HUES6 (cell line): ENCODE measurements around the gene ITPR2.

Experiments used
- H3K27ac ChIP-seq: 2 replicates; pipeline ENCODE4 v1.7.0; 2013; ENCODE audit warnings: low read depth, mild to moderate bottlenecking, low read length, inconsistent platforms
- H3K27me3 ChIP-seq: 2 replicates; pipeline ENCODE4 v1.6.1; 2013; ENCODE audit warnings: low read length; ENCODE audit not compliant: control insufficient read depth, insufficient read depth
- H3K36me3 ChIP-seq: 2 replicates; pipeline ENCODE4 v1.6.1; 2013; ENCODE audit warnings: low read length; ENCODE audit not compliant: control insufficient read depth, insufficient read depth
- H3K4me1 ChIP-seq: 2 replicates; pipeline ENCODE4 v1.6.1; 2013; ENCODE audit warnings: low read length; ENCODE audit not compliant: control insufficient read depth, insufficient read depth
- H3K4me3 ChIP-seq: 2 replicates; pipeline ENCODE4 v1.5.1; 2013; ENCODE audit warnings: low read depth, low read length
- H3K9ac ChIP-seq: one replicate; pipeline ENCODE4 v1.6.1; 2013; ENCODE audit warnings: mild to moderate bottlenecking, low read length
- H3K9me3 ChIP-seq: 2 replicates; pipeline ENCODE4 v1.6.1; 2013; ENCODE audit warnings: low read depth, low read length; ENCODE audit not compliant: control insufficient read depth, insufficient read depth

ITPR2 gene

GRCh38 chr12:26726956-26727355 is 106.0 kb downstream of the ITPR2 start:
- no peak overlapping the region for H3K9ac ChIP-seq
- no peak overlapping the region for H3K4me3 ChIP-seq
- no peaks in the 10 kb centered on the region for H3K4me1 ChIP-seq
- no peaks in the 10 kb centered on the region for H3K36me3 ChIP-seq
- H3K9me3 ChIP-seq = no peaks in the 10 kb centered on the region
- H3K27me3 ChIP-seq = no peaks in the 10 kb centered on the region
- no peak overlapping the region for H3K27ac ChIP-seq

DNA sequence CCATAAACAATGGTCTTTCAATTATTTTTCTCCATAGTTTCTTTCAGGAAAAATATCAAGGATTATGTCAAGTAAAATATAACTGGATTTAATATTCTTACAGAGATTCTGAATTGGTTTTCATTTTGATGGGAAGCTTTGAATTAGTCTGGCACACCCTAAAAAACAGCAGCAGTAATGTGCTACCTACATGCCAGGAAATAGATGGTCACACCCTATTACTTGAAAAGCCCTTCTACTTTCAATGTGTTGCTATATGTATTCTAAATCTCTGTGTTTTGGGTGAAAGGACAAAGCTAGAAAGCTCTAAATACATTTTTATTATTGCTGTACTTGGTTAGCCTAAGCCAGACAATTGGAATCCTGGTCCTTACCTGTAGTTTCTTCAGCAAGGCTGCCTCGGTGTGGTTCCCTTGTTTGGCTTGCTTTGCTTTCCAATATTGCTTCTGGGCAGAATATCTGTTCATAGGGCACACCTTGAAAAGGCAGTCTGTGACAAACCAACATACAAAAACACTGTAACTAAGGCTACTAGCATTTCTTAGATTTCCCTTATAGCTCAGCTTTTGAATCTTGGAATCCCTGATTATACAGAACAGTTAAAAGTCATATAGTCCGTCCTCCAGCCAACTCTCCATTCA is 107.6 kb downstream of the ITPR2 start:
- Histone ChIP-seq H3K36me3 (no peaks in the 10 kb centered on the region), H3K4me1 (no peaks in the 10 kb centered on the region), H3K27ac (no peak overlapping the region), H3K4me3 (no peak overlapping the region), H3K9me3 (no peaks in the 10 kb centered on the region), H3K27me3 (no peaks in the 10 kb centered on the region), H3K9ac (no peak overlapping the region)

- Histone ChIP-seq H3K4me1 (no peaks in the 10 kb centered on the region), H3K4me3 (no peak overlapping the region), H3K36me3 (no peaks in the 10 kb centered on the region), H3K27me3 (no peaks in the 10 kb centered on the region), H3K9ac (no peak overlapping the region), H3K27ac (no peak overlapping the region), H3K9me3 (no peaks in the 10 kb centered on the region)
These were observed 108.7 kb downstream of the ITPR2 start for GRCh38 chr12:26724309-26724702.

GRCh38 chr12:26723379-26724308 is 109.3 kb downstream of the ITPR2 start:
- Histone ChIP-seq H3K4me3 (no peak overlapping the region), H3K27me3 (no peaks in the 10 kb centered on the region), H3K36me3 (no peaks in the 10 kb centered on the region), H3K27ac (no peak overlapping the region), H3K9ac (no peak overlapping the region), H3K9me3 (no peaks in the 10 kb centered on the region), H3K4me1 (no peaks in the 10 kb centered on the region)

DNA sequence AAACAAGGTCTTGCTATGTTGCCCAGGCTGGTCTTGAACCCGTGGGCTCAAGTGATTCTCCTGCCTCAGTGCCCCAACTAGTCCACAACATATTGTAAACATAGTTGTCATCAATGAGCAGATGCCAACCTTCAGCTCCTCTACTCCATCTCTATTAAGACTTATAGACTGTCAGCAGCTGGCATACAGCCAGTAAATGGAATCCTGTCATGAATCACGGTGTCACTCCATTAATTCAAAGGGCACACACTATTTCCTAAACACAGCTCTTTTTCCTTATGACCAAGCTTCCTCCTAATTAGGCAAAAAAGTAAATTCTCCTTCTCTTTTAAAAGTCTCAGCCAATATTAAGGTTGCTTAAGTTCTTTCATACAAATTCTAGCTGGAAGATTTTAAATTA is 111.2 kb downstream of the ITPR2 start:
- Histone ChIP-seq H3K27ac (no peak overlapping the region), H3K4me3 (no peak overlapping the region)

GRCh38 chr12:26719852-26720251 is 113.1 kb downstream of the ITPR2 start:
- Histone ChIP-seq H3K4me1 (no peaks in the 10 kb centered on the region), H3K9ac (no peak overlapping the region), H3K36me3 (no peaks in the 10 kb centered on the region), H3K27ac (no peak overlapping the region), H3K27me3 (no peaks in the 10 kb centered on the region), H3K4me3 (no peak overlapping the region), H3K9me3 (no peaks in the 10 kb centered on the region)

More for the DNA sequence above, 111.2 kb downstream of the ITPR2 start:
- Histone ChIP-seq H3K27me3 (no peaks in the 10 kb centered on the region), H3K36me3 (no peaks in the 10 kb centered on the region), H3K4me1 (no peaks in the 10 kb centered on the region), H3K9me3 (no peaks in the 10 kb centered on the region), H3K9ac (no peak overlapping the region)

DNA sequence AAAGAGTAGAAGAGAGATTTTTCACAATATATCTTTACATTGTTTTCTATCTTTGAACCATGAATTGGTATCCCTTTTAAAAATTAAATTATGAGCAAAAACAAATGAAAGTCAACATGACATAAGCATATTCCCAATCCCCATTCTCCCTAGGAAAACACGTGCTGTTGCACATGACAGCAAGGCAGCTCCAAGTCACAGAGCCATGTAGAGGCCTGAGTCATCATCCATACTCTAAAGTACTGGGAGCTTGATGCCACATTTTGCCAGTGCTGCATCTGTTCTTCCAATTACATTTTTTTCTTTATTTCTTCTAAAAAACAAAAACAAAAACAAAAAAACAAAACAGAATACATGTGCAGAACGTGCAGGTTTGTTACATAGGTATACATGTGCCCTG is 115.2 kb downstream of the ITPR2 start:
- H3K4me3 ChIP-seq = no peak overlapping the region
- no peak overlapping the region for H3K27ac ChIP-seq
- no peaks in the 10 kb centered on the region for H3K27me3 ChIP-seq
- H3K9ac ChIP-seq = no peak overlapping the region
- H3K9me3 ChIP-seq = no peaks in the 10 kb centered on the region
- no peaks in the 10 kb centered on the region for H3K36me3 ChIP-seq
- H3K4me1 ChIP-seq = peaks cover 7% of the 10 kb centered on the region

- no peak overlapping the region for H3K4me3 ChIP-seq
- no peaks in the 10 kb centered on the region for H3K27me3 ChIP-seq
- no peaks in the 10 kb centered on the region for H3K9me3 ChIP-seq
- H3K36me3 ChIP-seq = no peaks in the 10 kb centered on the region
- peaks cover 30% of the 10 kb centered on the region for H3K4me1 ChIP-seq
- H3K27ac ChIP-seq = no peak overlapping the region
- no peak overlapping the region for H3K9ac ChIP-seq
These were observed 117.8 kb downstream of the ITPR2 start for GRCh38 chr12:26715232-26715631.

DNA sequence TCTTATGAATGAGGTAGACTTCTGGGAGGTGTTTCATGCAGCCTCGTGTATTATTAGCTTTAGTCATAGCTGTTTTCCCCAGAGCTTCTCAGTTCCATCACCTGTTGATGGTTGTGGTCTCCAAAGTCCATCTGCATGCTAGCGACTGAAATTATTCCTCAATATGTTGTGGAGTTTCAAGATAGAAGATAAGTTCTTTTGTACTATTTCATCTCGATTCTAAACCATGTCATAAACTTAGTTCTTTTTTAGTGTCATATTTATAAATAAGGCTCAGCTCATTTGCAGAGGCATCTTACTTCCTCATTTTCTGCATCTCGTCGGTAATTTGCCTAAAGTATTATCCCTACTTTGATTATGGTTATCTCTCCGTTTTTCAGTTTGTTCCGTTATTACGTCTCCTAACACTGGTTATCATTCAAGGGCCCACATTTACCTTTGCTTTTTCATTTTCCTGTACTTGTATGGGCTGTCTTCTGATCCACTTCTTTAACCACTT is 119.1 kb downstream of the ITPR2 start:
- Histone ChIP-seq H3K27ac (no peak overlapping the region), H3K9me3 (no peaks in the 10 kb centered on the region), H3K9ac (no peak overlapping the region), H3K4me3 (no peak overlapping the region), H3K27me3 (no peaks in the 10 kb centered on the region), H3K4me1 (peaks cover 30% of the 10 kb centered on the region), H3K36me3 (no peaks in the 10 kb centered on the region)

GRCh38 chr12:26712892-26713291 is 120.1 kb downstream of the ITPR2 start:
- no peak overlapping the region for H3K4me3 ChIP-seq
- H3K36me3 ChIP-seq = no peaks in the 10 kb centered on the region
- H3K27ac ChIP-seq = no peak overlapping the region
- peaks cover 30% of the 10 kb centered on the region for H3K4me1 ChIP-seq
- H3K9me3 ChIP-seq = no peaks in the 10 kb centered on the region
- no peak overlapping the region for H3K9ac ChIP-seq
- no peaks in the 10 kb centered on the region for H3K27me3 ChIP-seq

DNA sequence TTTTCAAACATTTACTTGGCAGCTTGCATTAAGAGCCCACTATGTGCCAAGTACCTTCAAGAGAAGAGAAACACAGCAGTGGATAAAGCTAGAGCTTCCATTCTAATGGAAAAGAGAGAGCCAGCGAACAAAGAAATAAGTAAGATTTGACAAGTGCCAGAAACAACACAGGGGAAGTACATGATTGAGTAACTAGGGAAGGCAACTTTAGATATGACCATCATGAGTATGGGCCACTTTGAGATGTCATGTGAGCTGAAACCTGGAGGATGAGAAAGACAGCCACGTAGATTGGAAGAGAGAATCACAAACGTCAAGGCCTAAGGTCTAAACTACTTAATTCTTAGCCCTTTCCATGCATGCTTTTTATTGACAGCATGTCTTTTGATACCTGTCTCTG is 121.4 kb downstream of the ITPR2 start:
- H3K4me3 ChIP-seq = no peak overlapping the region
- no peak overlapping the region for H3K9ac ChIP-seq
- H3K9me3 ChIP-seq = no peaks in the 10 kb centered on the region
- H3K27ac ChIP-seq = no peak overlapping the region
- peaks cover 30% of the 10 kb centered on the region for H3K4me1 ChIP-seq
- no peaks in the 10 kb centered on the region for H3K36me3 ChIP-seq
- no peaks in the 10 kb centered on the region for H3K27me3 ChIP-seq
